Neural progenitor cell (in vitro differentiated cells): ENCODE results near the gene LZIC. TPM values are rescaled to one million over a fixed set of nuclear protein-coding genes. Genes with fewer than 3 reads are reported as not detected.

Experiments used
- DNase-seq: peaks from one replicate; pipeline ENCODE4 v3.0.0-alpha.2; 2016; ENCODE audit warnings: low spot score
- H2AFZ ChIP-seq: fragments of 200-600 bp; sonication (generic); replicated peaks from 2 replicates; pipeline ENCODE4 v1.6.1; 2016; ENCODE audit warnings: antibody characterized with exemption
- H3F3A ChIP-seq: fragments of 200-600 bp; sonication (generic); 2 replicates; pipeline ENCODE4 v1.6.1; 2016; ENCODE audit warnings: antibody characterized with exemption, low read depth
- H3K27ac ChIP-seq: fragments of 200-600 bp; sonication (generic); 2 replicates; pipeline ENCODE4 v1.5.1; 2016; ENCODE audit warnings: mild to moderate bottlenecking
- H3K27me3 ChIP-seq: fragments of 200-600 bp; sonication (generic); 2 replicates; pipeline ENCODE4 v1.6.1; 2016; ENCODE audit warnings: mild to moderate bottlenecking, moderate library complexity
- H3K36me3 ChIP-seq: fragments of 200-600 bp; sonication (generic); 2 replicates; pipeline ENCODE4 v1.5.1; 2016
- H3K4me1 ChIP-seq: fragments of 200-600 bp; sonication (generic); 2 replicates; pipeline ENCODE4 v1.6.1; 2016; ENCODE audit warnings: mixed run types
- H3K4me2 ChIP-seq: fragments of 200-600 bp; sonication (generic); 2 replicates; pipeline ENCODE4 v1.6.1; 2016
- H3K4me3 ChIP-seq: fragments of 200-600 bp; sonication (generic); 2 replicates; pipeline ENCODE4 v1.5.1; 2016
- H3K79me2 ChIP-seq: fragments of 200-600 bp; sonication (generic); 2 replicates; pipeline ENCODE4 v1.6.1; 2016; ENCODE audit warnings: low read depth
- H3K9ac ChIP-seq: fragments of 200-600 bp; sonication (generic); 2 replicates; pipeline ENCODE4 v1.6.1; 2016
- H3K9me3 ChIP-seq: fragments of 200-600 bp; sonication (generic); 2 replicates; pipeline ENCODE4 v1.5.1; 2016; ENCODE audit warnings: low read depth
- H4K20me1 ChIP-seq: fragments of 200-600 bp; sonication (generic); 2 replicates; pipeline ENCODE4 v1.6.1; 2016; ENCODE audit warnings: low read depth
- H3K27ac Mint-ChIP-seq: 3 replicates; pipeline ENCODE4 v1.8.0; 2021; ENCODE audit warnings: mixed read lengths
- H3K27me3 Mint-ChIP-seq: 2 replicates; pipeline ENCODE4 v1.8.0; 2022; ENCODE audit warnings: low read depth, mild to moderate bottlenecking, inconsistent platforms, moderate library complexity, mixed read lengths; ENCODE audit not compliant: insufficient read depth
- H3K36me3 Mint-ChIP-seq: 3 replicates; pipeline ENCODE4 v1.8.0; 2021; ENCODE audit warnings: mixed read lengths
- H3K4me1 Mint-ChIP-seq: 3 replicates; pipeline ENCODE4 v1.8.0; 2021; ENCODE audit warnings: mixed read lengths
- H3K4me3 Mint-ChIP-seq: 3 replicates; pipeline ENCODE4 v1.8.0; 2021; ENCODE audit warnings: mild to moderate bottlenecking, moderate library complexity, mixed read lengths
- H3K9me3 Mint-ChIP-seq: 3 replicates; pipeline ENCODE4 v1.8.0; 2020; ENCODE audit warnings: mixed read lengths
- EZH2 ChIP-seq: fragments of 200-600 bp; sonication (generic); IDR thresholded peaks from 2 replicates; pipeline ENCODE4 v1.6.1; 2017; ENCODE audit warnings: antibody characterized with exemption, mild to moderate bottlenecking, moderate library complexity
- EZH2phosphoT487 ChIP-seq: fragments of 200-600 bp; sonication (generic); IDR thresholded peaks from 2 replicates; pipeline ENCODE4 v1.6.1; 2017; ENCODE audit warnings: antibody characterized with exemption
- total RNA-seq: library from RNA; depleted of rRNA; stranded (reverse); fragments of >200 nt; gene quantifications from 2 replicates; pipeline ENCODE4 v1.2.3, GENCODE V29; 2015; ENCODE audit warnings: low replicate concordance
- TF ChIP-seq, protein P1 (sequence below): fragments of 200-600 bp; sonication (generic); IDR thresholded peaks from 2 replicates; pipeline ENCODE4 v1.5.1; 2017; ENCODE audit warnings: antibody characterized with exemption, mild to moderate bottlenecking

Gene LZIC
- total RNA-seq, 1 donor from 2014 or later: 60.6 TPM

- Histone ChIP-seq H3K9ac (no peak overlapping the region), H3F3A (peaks cover 73% of the 10 kb centered on the region), H3K4me3 (no peak overlapping the region), H2AFZ (no peak overlapping the region), H3K4me2 (no peak overlapping the region), H3K27me3 (no peaks in the 10 kb centered on the region), H3K79me2 (peaks cover 38% of the 10 kb centered on the region), H3K4me1 (peaks cover 76% of the 10 kb centered on the region), H3K36me3 (no peaks in the 10 kb centered on the region), H3K9me3 (no peaks in the 10 kb centered on the region), H4K20me1 (peaks cover 50% of the 10 kb centered on the region), H3K27ac (peak overlapping the region; percentile 44)
- H3K27me3 Mint-ChIP-seq: peaks cover 12% of the 10 kb centered on the region
- DNase-seq: no peak
- TF ChIP-seq EZH2 (no peak), EZH2phosphoT487 (no peak)
- TF ChIP-seq, protein P1, sequence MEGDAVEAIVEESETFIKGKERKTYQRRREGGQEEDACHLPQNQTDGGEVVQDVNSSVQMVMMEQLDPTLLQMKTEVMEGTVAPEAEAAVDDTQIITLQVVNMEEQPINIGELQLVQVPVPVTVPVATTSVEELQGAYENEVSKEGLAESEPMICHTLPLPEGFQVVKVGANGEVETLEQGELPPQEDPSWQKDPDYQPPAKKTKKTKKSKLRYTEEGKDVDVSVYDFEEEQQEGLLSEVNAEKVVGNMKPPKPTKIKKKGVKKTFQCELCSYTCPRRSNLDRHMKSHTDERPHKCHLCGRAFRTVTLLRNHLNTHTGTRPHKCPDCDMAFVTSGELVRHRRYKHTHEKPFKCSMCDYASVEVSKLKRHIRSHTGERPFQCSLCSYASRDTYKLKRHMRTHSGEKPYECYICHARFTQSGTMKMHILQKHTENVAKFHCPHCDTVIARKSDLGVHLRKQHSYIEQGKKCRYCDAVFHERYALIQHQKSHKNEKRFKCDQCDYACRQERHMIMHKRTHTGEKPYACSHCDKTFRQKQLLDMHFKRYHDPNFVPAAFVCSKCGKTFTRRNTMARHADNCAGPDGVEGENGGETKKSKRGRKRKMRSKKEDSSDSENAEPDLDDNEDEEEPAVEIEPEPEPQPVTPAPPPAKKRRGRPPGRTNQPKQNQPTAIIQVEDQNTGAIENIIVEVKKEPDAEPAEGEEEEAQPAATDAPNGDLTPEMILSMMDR: no peak
- no peak overlapping the region for H3K27ac Mint-ChIP-seq
- H3K9me3 Mint-ChIP-seq: no peaks in the 10 kb centered on the region
- H3K36me3 Mint-ChIP-seq: peaks cover 7% of the 10 kb centered on the region
- H3K4me3 Mint-ChIP-seq: no peak overlapping the region
- peaks cover 67% of the 10 kb centered on the region for H3K4me1 Mint-ChIP-seq
Observed at GRCh38 chr1:9888886-9889285, 54.3 kb downstream of the LZIC start.

- Histone ChIP-seq H3K4me1 (peaks cover 65% of the 10 kb centered on the region), H2AFZ (no peak overlapping the region), H3K9me3 (no peaks in the 10 kb centered on the region), H3K27me3 (no peaks in the 10 kb centered on the region), H3K27ac (peak overlapping the region; percentile 77), H4K20me1 (peaks cover 36% of the 10 kb centered on the region), H3K36me3 (no peaks in the 10 kb centered on the region), H3K4me2 (peak overlapping the region; percentile 45), H3K79me2 (peaks cover 38% of the 10 kb centered on the region), H3F3A (peaks cover 56% of the 10 kb centered on the region), H3K9ac (no peak overlapping the region), H3K4me3 (no peak overlapping the region)
- DNase-seq: no peak
- H3K27me3 Mint-ChIP-seq: peaks cover 20% of the 10 kb centered on the region
- peaks cover 56% of the 10 kb centered on the region for H3K4me1 Mint-ChIP-seq
- H3K36me3 Mint-ChIP-seq: peaks cover 9% of the 10 kb centered on the region
- TF ChIP-seq EZH2: no peak
- peak overlapping the region; percentile 53 for H3K27ac Mint-ChIP-seq
- H3K4me3 Mint-ChIP-seq: no peak overlapping the region
- H3K9me3 Mint-ChIP-seq: no peaks in the 10 kb centered on the region
Observed at GRCh38 chr1:9887070-9887469, 56.1 kb downstream of the LZIC start.

DNA sequence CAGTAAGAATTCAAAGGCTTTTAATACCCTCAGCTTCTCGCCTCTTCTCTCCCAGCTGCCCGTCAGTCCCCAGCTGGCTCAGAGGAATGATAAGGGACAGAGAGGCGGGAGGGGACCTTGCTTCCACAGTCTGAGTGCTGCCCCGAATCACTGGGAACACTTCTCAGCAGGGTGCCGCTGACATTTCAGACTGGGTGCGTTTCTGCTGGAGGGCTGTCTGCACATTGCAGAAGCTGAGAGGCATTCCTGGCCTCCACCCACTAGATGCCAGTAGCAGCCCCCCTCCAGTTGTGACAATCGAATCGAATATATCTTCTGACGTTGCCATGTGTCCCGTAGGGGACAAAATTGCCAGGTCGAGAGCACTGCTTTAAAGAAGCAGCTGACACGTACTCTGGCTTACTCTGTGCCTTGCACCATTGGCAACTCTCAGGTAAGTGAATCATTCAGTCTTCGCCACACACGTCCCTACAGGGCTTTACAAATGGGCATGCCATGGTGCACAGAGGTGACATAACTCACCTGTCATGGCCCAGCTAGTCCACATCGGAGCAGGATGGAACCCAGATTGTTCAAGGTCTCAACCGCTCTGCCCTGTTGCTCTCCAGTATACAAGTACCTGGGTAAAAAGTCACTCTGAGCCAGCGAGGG is 57.0 kb downstream of the LZIC start:
- H3F3A ChIP-seq: peaks cover 48% of the 10 kb centered on the region
- no peak overlapping the region for H3K4me3 Mint-ChIP-seq
- H4K20me1 ChIP-seq: peaks cover 32% of the 10 kb centered on the region
- peaks cover 58% of the 10 kb centered on the region for H3K4me1 Mint-ChIP-seq
- TF ChIP-seq, protein P1: no peak
- no peak for TF ChIP-seq EZH2
- TF ChIP-seq EZH2phosphoT487: no peak
- peaks cover 65% of the 10 kb centered on the region for H3K4me1 ChIP-seq
- DNase-seq: peak; percentile 41
- H3K9me3 Mint-ChIP-seq: no peaks in the 10 kb centered on the region
- H3K27me3 ChIP-seq: no peaks in the 10 kb centered on the region
- no peak overlapping the region for H2AFZ ChIP-seq
- peak overlapping the region; percentile 45 for H3K4me2 ChIP-seq
- no peak overlapping the region for H3K4me3 ChIP-seq
- H3K36me3 Mint-ChIP-seq: peaks cover 12% of the 10 kb centered on the region
- no peak overlapping the region for H3K9ac ChIP-seq
- peaks cover 38% of the 10 kb centered on the region for H3K79me2 ChIP-seq
- no peaks in the 10 kb centered on the region for H3K36me3 ChIP-seq
- no peaks in the 10 kb centered on the region for H3K9me3 ChIP-seq
- peak overlapping the region; percentile 77 for H3K27ac ChIP-seq
- H3K27ac Mint-ChIP-seq: no peak overlapping the region
- peaks cover 17% of the 10 kb centered on the region for H3K27me3 Mint-ChIP-seq

DNA sequence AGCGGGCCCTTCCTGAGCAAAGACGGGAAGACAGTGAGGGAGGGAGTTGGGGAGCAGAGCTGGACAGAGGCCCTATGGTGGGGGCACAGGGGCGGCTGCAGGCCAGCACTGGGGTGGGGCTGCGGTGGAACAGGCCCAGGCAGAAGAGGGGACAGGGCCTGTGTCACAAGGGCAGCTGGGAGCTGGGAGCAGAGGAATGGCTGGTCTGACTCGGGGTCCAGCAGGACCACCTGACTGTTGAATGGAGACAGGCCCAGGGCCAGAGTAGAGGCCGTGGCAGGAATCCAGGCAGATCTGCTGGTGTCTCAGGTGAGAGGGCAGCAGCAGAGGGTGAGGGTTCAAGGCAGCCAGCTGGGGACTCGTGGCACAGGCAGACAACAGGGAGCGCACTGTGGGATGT is 58.4 kb downstream of the LZIC start:
- no peaks in the 10 kb centered on the region for H3K9me3 Mint-ChIP-seq
- H3K4me1 Mint-ChIP-seq: peaks cover 44% of the 10 kb centered on the region
- Histone ChIP-seq H3K4me3 (no peak overlapping the region), H3K4me2 (peak overlapping the region; percentile 60), H3K27ac (peak overlapping the region; percentile 80), H3K9me3 (no peaks in the 10 kb centered on the region), H4K20me1 (peaks cover 24% of the 10 kb centered on the region), H3K79me2 (peaks cover 38% of the 10 kb centered on the region), H3K27me3 (no peaks in the 10 kb centered on the region), H3K36me3 (no peaks in the 10 kb centered on the region), H3F3A (peaks cover 34% of the 10 kb centered on the region), H3K4me1 (peaks cover 51% of the 10 kb centered on the region), H2AFZ (no peak overlapping the region), H3K9ac (no peak overlapping the region)
- peaks cover 12% of the 10 kb centered on the region for H3K36me3 Mint-ChIP-seq
- peaks cover 14% of the 10 kb centered on the region for H3K27me3 Mint-ChIP-seq
- no peak overlapping the region for H3K4me3 Mint-ChIP-seq
- DNase-seq: no peak
- H3K27ac Mint-ChIP-seq: no peak overlapping the region
- TF ChIP-seq, protein P1: no peak
- TF ChIP-seq EZH2: no peak
- TF ChIP-seq EZH2phosphoT487: no peak
